GM19193 (cell line): ENCODE measurements around the gene GREM2.

ENCODE experiments used
- POLR2A ChIP-seq: IDR thresholded peaks from 4 replicates; pipeline ENCODE4 v1.6.1; 2011; ENCODE audit not compliant: insufficient read depth, insufficient read length; ENCODE audit errors: extremely low read depth

The GREM2 gene

GRCh38 chr1:240611619-240612480 lies at the start of gene GREM2:
TSS of gene GREM2 (minus strand) at chr1:240612155. CDS start at chr1:240493475, 118,680 bp downstream.
- no peak for TF ChIP-seq POLR2A

DNA sequence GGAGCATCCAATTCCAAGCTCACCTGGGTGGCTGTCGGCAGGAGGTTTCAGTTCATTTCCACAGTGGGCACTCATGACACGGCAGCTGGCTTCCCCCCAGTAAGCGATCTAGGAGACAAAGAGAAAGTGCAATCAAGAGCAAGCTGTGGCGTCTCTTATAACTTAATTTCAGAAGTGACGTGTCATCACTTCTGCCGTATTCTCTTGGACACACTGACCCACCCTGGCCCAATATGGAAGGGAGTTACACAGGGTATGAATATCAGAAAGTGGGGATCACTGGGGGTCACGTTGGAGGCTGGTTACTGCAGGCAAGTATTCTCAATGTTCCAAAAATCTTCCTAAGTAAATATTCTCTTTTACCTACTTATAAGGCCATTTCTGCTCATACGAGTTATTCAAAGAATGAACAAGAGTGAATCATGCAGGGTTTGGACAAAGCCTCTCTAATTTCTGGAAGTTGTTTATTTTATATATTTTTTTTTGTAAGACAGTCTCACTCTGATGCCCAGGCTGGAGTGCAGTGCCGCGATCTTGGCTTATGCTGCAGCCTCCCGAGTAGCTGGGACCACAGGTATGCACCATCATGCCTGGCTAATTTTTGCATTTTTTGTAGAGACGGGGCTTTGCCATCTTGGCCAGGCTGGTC lies 46.5 kb upstream of the GREM2 start:
- no peak for TF ChIP-seq POLR2A

- no peak for TF ChIP-seq POLR2A
Measured at GRCh38 chr1:240656531-240656930, 44.6 kb upstream of the GREM2 start.

DNA sequence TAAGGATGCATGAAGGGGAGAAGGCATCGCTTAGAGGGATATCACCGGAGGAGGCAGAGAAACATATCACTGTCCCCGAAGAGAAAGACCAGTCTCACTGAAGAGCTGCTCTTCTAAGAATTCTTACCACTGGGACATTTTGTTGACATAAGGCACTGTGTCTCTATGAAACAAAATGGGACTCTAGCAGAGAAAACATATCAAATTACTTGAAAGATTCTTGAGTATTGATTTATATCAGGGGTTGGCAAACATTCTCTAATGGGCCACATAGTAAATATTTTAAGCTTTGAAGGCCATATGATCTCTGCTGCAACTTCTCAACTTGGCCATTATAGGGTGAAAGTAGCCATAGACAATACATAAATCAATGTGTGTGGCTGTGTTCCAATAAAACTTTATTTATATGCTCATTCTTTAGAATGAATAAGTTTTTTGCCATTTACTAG lies 41.0 kb upstream of the GREM2 start:
- TF ChIP-seq POLR2A, result no peak

DNA sequence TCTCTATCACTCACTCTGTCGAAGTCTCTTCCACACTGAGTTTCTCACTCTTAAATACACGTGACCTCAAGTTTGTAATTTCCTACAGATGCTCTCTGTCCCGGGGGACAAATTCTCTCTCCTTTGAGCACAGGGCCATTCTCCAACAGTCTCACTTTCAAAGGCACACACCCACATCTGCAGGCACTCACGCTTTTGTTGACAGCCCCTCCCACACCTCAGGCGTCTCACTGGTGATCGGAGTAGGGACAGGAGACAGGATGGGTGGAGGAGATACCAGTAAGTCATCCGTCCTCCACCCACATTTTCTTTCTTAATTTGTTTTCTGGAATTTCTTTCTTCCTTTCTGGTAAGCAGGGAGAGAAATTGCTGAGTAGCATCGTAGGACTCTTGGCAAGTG lies 40.6 kb upstream of the GREM2 start:
- TF ChIP-seq POLR2A, result no peak

- TF ChIP-seq POLR2A, result no peak
Measured at GRCh38 chr1:240650877-240651276, 38.9 kb upstream of the GREM2 start.

DNA sequence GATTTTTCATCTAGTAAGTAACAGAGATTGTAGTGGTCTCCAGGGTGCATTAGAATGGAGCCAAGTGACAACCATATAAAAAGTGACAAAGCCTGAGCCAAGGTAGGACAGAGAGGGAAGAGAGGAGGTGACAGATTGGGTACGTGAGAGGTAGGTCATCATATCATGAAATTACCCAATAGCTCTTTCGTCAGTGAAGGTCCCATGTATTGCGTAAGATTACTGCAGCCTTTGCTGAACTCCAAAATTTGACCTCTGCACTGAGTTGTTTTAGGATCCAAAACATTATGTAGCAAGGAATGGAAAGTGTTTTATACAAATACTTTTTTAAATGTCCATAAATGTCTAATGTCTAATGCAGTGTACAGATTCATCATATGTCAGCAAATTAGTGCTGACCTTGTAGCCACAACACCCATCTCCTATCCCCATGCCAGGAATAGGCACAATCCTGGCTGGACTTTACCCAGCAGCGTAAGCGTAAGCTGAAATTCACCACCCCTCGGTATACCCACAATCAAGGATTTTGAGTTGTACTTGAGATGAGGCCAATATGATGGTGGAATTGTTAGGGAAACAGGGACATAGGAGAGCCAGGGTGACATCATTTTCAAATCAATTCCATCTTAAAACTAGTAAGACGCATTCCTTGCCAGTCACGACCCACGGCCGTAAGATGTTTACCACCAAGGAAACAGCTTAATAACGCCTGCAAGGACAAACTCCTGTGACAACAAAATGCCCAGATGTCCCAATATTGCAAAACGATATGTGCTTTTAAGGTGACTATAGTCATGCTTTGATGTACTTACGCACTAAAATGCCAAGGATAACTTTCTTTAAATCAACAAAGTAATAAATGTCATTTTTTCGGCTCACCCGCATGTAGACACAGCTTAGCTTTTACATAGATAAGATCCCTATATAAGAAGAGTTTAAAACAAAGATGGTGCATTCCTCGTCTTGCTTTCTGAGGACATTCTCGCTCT lies 38.1 kb upstream of the GREM2 start:
- no peak for TF ChIP-seq POLR2A

GRCh38 chr1:240646571-240647240 lies 34.8 kb upstream of the GREM2 start:
- no peak for TF ChIP-seq POLR2A

DNA sequence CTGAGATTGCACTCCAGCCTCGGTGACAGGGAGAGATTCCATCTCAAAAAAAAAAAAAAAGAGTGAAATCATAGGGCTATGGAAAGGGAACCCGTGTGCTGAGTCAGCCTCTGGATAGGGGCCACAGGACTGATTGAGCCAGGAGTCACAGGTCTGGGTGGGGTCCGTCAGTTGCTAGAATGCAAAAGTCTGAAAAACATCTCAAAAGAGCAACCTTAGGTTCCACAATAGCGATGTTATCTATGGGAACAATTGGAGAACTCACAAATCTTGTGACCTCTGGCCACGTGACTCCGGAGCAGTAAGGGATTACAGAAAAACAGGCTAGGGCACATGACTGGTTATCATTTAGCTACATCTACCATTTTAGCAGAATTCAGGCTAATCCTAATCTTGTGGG lies 32.8 kb upstream of the GREM2 start:
- TF ChIP-seq POLR2A, result no peak

- no peak for TF ChIP-seq POLR2A
Measured at GRCh38 chr1:240635466-240636256, 23.7 kb upstream of the GREM2 start.

DNA sequence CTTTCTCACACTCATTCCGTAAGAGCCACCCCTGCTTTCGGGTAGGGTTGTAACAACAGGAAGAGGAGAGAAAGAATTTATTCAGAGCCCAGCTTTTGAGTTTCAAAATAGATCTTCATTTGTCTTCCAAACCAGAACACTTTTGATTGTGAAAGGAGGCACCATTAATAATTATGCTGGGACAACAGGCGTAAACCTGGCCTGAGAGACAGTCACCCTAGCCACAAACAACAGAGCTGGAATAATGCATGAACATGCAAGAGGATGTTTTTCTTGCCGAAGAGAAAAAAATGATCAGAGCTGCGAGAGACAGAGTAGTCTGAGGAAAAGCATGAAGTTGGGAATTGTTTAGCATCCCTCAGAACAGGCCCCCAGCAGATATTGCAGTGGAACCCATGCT lies 18.5 kb upstream of the GREM2 start:
- no peak for TF ChIP-seq POLR2A

- TF ChIP-seq POLR2A, result no peak
Measured at GRCh38 chr1:240621249-240621648, 9.3 kb upstream of the GREM2 start.

DNA sequence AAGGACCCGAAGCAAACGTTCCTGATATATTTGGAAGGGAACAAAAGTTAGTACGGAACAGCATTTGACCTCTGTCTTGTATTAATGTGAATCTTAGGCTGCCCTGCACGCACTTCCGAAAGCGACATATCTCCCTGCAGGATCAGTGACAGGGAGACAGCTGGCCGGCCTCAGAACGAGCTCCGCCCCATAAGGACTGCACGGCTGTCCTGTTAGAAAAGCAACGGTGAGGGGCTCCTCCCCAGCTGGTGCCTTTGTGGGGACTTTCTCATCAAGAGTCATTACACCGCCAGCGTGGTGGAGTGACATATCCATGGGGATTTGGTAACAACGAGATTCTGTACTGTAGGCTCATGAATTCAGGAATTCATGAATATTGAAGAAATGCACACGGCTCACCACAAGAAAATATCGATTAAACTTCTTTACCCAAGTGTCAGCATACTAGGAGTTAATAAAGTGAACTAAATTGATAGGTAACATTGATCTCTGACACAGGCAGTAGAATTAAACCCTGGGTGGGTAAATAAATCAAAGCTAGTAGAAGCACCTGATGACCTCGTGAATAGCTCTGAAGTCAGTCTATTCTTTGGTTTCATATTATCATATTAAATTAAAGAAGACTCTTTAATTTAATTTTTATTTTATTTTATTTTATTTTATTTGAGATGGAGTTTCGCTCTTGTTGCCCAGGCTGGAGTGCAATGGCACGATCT lies 8.1 kb upstream of the GREM2 start:
- no peak for TF ChIP-seq POLR2A
